GM04503 (cell line): Measurements from ENCODE around the gene HECTD4.

Source experiments
- DNase-seq: peaks from one replicate; pipeline ENCODE4 v3.0.0-alpha.2; 2012; ENCODE audit warnings: low read depth

Gene HECTD4

DNA sequence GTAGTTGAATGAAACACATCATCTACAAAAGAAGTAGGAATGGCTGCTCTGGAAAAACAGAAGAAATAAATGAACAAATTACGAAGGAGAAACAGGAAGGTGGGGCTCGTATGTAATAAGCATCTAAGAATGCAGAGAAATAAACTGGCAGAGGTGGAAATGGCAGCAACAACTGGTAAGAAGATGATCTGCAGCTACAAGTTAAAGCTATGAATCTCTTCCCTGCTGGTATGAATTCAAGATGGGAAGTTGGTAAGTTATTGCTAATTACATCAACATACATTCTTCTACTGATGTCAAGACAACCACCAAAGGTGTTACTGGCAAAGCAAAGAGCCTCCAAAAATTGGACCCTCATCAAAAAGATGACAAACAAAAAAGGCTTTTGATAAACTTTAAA, 59.8 kb downstream of the HECTD4 start:
- no peak for DNase-seq

DNA sequence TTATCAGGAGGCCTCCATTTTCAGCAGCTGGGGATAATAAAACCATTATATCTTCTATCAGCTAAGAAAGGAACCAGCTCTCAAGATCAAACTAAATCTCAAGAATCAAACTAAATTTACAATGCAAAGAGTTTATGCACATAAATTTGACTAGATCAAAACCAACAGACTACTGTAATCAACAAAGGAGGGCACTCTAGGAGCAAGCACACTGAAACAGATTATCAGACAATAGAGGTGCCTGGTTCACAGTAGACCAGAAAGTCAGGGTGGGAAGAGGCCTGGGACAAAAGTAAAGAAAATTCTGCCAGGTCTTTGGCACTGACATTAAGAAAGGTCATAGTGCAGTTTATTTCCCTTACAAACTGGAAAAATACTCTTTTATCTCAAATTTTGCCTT, 61.0 kb downstream of the HECTD4 start:
- no peak for DNase-seq

DNA sequence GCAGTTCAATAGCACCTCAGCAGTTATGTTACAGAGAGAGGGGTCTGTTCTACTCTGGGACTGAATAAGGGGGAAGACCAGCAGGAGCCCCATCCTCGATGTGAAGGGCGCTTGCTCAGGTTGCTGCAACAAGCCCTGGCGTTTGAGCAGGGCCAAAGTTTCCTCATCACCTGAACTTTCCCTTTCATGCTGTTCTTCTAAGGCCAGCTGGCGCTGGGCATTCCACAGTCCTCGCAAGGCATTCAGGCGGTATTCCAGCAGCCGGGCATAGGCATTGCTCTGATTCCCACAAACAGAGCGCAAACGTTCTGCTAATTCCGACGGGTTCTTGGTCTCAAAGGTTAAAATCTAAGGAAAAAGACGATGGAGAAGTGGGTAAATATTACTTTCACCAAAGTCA, 62.8 kb downstream of the HECTD4 start:
- no peak for DNase-seq

DNA sequence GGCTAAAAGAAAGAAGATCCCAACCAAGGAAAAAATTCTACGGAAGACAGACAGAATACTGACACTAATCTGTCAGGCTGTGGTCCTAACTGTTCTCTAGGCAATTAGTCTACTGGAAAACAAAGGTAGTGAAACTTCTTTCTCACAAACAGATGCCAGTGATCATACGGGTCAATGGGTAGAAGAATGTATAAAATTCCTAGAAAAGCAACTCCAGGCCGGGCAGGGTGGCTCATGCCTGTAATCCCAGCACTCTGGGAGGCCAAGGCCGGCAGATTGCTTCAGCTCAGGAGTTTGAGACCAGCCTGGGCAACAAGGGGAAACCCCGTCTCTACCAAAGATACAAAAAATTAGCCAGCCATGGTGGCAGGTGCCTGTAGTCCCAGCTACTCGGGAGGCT, 64.8 kb downstream of the HECTD4 start:
- DNase-seq, result no peak

DNA sequence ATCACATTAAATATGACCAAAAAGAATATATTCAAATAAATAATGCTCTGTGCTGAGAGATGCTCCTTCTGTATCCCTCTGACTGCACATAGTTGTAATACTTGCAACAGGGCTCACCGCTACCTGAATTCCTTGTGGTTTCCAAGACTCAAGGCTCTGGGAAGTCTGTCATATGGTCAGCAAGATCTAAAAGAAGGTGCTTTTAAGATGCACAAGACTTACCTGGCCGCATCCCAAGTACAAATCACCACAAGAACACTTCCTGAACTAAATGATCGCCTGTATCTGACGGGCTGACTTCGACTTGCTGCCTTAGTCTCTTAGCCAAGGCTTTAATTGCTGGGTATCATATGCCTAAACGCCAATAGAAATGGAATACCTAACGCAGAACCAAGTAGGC, 67.2 kb downstream of the HECTD4 start:
- no peak for DNase-seq

DNA sequence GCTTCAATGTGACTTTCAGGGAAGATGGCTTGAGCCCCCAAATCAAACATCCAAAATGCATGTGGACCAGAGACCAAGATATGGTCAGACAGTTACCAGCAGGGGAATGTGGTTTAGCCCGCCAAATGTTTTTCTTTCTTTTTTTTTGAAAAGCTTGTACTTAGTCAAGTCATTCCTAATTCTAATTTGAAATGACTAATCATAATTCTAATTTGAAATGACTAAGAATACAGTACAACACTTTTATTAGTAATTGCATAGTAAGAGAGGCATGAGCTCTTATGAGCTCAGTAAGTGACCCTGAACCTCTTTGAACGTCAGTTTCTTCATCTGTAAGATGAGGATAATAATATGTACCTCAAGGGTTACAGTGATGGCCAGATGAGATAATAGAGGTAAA, 72.4 kb downstream of the HECTD4 start:
- DNase-seq, result no peak

DNA sequence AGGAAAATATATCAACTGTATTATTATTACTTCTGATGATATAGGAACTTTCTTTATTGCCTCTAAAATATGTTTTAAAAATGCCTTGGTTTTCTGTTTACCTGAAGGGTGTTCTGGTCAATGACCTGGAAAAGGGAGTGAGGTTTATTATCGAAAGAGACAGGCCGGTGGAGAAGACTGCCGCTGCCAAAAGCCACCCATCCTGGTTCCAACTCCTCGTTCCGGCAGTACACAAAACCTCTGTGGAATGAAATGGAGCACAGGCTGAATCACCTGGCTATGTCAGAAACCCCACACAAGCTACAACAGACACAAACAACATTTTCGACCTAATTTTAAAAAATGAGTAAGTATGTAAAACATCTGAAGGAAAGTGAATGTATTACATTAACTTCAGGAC, 73.6 kb downstream of the HECTD4 start:
- no peak for DNase-seq

DNA sequence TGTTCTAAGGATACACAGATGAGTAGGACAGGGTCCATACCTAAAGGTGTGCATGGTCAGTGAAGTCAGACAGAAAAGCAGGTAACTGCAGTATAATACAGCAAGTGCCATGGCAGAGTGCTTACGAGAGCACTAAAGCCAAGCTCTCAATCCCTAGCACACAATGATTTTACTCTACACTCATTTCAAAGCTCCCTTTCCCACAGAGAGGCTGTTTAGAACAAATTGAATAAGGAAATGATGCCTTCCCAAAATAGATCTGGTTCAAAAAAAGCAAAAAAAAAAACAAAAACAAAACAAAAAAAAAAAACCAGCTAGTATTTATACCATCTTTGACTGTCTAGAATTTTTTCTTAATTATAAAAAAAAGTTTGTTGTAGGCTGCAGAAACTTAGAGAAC, 74.1 kb downstream of the HECTD4 start:
- DNase-seq, result no peak

DNA sequence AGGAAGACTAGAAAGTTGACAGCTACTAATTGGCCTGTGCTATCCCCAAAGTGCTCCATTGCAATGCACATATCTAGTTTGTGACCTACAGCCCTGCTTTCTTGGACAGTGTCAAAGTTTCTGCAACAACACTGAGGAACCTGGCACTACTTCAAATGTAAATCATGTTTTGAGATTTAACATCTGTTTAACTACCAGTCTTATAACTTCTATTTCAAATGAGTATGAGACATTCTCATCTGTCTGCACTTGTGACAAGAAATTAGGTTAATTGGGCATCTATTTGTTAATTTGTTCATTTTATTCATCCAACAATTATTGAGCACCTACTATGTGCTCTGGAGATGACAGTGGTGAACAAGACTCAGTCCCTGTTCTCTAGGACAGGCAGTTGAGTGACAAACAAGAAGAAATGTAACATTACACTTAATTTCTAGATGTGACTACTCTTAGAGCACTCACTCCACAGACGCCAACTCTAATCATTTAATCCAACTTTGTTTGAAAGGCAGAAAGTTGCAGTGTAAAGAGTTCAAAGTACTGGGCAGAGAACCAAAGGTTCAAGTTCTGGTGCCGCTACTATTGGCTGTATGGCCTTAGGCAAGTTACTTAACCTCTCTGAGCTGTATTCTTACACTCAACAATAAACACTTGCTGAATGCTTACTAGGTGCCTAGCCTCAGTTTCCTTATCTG, 74.8 kb downstream of the HECTD4 start:
- DNase-seq, result no peak

DNA sequence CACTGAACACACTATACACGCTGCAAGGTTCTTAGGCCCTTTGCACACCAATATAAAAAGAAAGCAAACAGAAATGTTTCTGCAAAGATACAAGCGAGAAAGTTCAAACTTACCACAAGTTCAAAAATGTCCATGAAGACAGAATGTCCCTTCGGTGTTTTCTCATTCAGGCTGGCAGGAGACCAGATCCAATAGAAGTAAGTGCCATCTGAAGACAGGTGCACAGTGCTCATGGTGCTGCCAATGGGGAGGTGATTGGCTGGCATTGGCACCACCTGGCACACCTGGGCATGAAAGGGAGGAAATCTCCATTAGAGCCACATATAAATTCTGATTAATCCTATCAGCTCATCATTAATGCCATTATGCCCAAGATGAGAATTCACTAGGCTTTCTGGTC, 76.3 kb downstream of the HECTD4 start:
- no peak for DNase-seq

DNA sequence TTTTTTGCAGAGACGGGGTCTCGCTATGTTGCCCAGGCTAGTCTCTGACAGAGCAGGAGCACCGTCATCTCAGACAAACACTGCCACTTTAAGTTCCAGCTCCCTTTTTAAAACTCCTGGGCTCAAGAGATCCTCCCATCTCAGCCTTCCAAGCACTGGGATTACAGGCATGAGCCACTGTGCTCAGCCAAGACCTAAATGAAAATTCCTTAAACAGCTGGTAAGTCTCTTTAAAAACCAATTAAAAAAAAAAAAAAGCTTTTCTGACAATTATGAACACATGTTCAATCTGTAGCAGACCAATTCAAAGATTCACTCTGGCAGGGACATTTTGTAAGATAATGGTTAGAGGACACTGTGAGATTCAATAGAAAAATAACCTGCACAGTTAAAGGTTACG, 77.8 kb downstream of the HECTD4 start:
- DNase-seq, result no peak

DNA sequence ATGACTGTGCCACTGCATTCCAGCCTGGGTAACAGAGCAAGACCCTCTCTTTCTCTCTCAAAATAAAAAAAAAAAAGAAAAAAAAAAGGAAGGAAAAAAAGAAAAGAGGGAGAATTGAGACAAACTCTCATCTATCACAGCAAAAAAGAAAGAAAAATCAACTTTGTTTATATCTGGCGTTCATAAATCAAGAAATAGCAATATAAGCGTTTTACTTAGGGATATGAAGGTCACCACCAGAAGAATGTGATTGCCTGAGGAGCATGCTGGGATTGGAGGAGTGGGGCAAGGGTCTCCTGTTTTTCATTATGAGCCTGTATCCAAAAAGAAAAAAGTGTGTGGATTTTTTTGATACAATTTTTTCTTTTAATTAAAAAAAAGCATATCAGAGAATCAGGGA, 78.4 kb downstream of the HECTD4 start:
- no peak for DNase-seq

DNA sequence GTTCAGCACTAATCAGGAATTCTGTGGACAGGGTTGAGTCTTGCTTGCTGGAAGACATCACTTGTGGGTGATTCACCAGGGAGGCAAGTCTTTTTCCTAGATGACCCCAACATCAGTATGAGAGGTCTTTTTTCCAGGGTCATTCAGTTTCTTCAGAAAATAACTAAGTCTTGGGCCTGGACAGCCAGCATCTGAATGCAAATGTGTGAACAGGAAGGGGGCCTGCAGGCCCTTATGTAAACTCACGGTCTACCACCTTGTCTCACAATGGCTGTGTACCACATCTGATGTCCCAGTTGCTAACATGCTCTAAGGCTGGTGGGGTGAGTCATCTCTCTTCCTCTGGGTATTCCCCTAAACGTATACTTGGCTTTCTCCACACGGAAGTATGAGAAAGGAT, 79.2 kb downstream of the HECTD4 start:
- peak; percentile 21 for DNase-seq

DNA sequence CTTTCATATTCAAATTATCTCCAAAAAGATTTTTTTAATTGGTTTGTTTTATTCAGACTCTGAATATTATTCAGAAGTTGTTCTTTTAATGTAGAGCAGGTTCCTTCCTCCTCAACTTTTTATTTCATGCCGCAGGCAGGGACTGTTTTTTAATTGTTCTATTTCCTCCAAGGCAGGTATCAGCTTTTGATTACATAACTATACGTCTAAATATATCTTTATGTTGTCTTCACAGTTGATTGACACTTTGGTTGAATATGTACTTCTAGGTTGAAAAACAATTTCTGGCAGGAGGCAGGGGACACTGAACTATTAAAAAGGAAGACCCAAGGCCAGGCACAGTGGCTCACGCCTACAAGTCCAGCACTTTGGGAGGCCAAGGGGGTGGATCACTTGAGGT, 82.5 kb downstream of the HECTD4 start:
- DNase-seq, result no peak

DNA sequence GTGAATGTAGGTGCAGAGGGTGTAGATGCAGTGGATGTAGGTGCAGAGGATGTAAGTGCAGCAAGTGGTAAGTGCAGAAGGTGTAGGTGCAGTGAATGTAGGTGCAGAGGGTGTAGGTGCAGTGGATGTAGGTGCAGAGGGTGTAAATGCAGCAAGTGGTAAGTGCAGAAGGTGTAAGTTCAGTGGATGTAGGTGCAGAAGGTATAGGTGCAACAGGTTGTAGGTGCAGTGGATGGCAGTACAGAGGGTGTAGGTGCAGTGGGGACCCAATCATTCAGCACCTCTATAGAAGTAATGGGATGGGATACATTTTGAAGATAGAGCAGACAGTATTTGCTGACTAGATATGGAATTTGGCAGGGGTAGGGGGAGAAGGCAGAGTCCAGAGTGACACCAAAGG, 85.0 kb downstream of the HECTD4 start:
- no peak for DNase-seq

DNA sequence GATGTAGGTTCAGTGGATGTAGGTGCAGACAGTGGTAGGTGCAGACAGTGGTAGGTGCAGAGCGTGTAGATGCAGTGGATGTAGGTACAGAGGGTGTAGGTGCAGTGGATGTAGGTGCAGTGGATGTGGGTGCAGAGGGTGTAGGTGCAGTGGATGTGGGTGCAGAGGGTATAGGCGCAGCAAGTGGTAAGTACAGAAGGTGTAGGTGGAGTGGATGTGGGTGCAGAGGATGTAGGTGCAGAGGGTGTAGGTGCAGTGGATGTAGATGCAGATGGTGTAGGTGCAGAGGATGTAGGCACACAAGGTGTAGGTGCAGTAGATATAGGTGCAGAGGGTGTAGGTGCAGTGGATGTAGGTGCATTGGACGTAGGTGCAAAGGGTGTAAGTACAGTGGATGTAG, 86.0 kb downstream of the HECTD4 start:
- DNase-seq, result no peak

DNA sequence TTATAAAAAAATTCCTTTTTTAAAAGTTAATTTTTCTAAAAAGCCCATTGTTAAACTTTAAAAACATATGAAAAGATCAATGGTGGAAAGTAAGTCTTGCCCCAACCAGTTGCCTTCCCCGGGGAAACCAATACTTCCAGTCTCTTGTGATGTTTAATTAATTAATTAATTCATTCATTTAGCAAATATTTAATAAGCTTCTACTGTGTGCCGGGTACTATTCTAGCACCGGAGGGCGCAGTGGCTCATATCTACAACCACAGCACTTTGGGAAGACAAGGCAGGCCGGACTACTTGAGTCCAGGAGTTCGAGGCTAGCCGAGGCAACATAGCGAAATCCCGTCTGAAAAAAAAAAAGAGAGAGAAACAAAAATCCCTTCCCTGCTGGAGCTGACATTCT, 87.4 kb downstream of the HECTD4 start:
- DNase-seq, result no peak

DNA sequence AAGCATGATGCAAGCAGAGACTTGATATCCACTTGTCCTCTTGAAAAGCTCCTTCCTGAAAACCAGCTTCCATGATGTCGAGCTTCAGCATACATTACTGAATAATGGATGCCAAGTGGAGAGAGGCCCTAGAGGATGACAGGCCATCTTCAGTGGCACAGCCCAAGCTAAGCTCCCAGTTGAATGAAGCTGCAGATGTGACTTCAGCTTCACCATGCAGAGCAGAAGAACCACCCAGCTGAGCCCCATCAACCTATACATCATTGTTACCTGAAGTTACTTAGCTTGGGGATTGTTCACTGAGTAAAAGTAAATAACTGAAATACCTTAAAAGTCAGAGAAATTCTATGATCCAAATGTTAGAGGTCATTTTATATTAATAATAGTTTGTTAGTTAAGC, 93.6 kb downstream of the HECTD4 start:
- DNase-seq, result no peak

DNA sequence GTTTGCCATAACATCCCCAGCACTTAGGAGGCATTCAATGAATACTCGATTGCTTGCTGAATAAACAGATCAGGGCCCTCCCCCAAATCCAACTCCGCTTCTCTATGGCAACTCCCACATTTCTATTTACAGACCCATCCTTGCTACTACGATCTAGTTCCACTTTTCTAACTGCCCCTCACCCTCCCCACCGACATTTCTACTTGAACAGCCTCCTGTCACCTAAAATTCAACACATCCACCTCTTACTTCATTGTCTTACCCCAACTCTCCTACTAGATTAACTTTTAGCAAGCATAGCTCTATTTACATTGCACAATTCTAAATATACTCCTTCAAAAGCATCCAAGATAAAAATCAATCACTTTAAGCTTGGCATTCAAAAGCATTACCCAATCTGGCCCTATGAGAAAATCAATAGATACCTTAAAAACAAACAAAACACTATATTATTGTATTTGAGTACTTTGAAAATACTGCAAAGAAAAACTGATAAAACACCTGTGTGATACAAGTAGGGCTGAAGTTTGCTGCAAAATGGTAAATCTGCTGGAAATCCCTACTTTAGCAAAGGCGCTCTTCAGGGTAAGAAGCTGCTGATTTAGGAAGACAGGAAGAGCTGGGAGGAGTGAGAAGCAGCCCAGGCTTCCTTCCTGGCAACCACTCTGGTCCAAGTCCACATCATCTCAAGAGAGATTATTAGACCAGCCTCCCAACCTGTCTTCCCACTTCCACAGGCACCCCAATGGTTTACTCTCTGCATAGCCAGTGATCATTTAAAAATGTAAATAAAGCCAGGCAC, 96.4 kb downstream of the HECTD4 start:
- DNase-seq, result no peak

DNA sequence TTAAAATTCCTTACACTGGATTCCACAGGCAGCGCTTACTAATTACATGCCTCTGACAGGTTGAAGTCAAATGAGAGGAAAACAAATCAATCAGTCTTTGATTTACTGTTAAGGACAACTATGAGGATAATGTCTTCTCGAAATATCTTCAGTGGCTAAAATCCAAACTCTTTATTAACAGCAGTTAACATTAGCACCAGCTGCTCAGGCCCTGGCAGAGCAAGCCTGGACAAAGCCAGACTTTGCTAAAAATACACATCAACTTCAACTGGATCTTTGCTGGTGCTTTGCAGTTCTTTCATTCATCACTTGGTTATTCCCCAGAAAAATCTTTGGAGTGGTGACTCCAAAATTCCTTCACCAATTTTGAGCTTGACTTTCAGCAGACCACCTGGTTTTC, 98.7 kb downstream of the HECTD4 start:
- DNase-seq, result no peak

DNA sequence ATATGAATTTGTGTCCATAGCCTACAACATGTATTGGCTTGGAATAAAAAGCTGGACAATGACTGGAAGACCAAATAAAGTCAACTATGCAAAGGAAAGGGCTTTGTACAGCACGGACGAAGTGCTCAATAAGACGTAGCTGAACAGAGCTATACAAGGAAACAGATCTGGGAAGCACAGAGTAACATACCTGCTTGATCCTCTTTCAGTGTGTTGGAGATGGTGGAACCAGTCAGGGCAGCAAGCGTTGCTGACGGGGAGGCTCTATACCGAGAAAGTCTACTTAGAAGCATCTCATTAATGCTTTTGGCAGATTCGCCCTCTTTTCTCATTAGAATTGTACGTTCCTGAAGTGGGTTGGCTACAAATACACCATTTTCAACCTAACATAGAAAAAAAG, 99.3 kb downstream of the HECTD4 start:
- no peak for DNase-seq

DNA sequence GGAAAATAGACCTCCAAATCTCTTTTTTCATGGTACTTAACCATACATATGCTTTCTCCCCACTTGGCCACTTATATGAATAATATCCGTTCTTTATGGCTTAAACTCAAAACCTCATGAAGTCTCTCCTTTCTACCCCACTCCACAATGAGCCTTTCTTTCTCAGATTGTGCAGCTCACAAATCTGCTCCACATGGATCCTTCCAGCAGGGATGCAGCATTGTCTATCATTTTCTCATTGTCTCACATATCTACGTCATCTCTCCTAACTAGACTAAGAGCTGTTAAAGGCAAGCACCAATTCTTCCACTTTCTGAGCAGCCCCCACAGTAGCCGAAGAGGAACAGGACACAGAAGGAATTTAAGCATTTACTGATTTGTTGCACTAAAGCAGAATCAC, 106.4 kb downstream of the HECTD4 start:
- DNase-seq, result no peak

DNA sequence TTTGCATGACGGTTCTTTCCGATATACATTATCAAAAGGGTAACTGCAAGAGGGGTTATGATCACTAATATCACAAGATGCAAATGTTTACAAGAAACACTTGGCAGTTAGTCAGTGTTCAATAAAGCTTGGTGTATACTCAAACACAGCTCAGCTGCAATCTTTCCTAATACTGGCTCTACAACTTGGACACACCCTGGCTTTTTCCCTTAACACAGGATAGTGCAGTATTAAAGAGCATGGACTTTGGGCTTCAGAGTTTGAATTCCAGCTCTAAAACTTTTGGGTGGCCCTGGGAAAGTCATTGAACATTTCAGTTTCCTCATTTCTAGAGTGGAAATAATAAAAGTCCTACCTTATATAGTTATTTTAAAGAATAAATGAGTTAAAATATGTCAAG, 107.0 kb downstream of the HECTD4 start:
- DNase-seq, result no peak

DNA sequence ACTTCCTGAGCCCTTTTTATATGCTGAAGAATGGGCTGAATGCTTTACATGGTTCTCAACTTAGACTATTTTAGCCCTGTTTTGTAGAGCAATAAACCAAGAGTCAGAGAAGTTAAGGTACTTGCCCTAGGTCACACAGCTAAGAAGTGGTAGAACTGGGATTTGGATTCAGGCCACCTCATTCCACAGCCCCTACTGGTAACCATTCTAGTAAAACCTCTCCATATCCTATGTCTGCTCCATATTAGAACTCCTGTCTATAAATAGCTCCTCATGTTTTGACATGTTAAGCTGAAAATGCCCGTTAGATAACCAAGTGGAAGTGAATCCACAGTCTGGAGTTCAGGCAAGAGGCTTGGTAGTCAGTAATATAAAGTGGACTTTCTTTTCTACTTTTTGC, 111.6 kb downstream of the HECTD4 start:
- DNase-seq, result no peak
